HepG2 (cell line): ENCODE measurements around the gene STEAP1B. TPM values are rescaled to one million over a fixed set of nuclear protein-coding genes. Genes with fewer than 3 reads are reported as not detected.

Experiments used
- CREBL2 ChIP-seq: sonication (generic); formaldehyde crosslinking; IDR thresholded peaks from 2 replicates; pipeline ENCODE4 v1.8.1; 2023; ENCODE audit warnings: missing genetic modification reagents, mild to moderate bottlenecking, borderline replicate concordance
- DPF2 ChIP-seq: sonication (generic); formaldehyde crosslinking; IDR thresholded peaks from 2 replicates; pipeline ENCODE4 v1.4.0; 2020; ENCODE audit warnings: mild to moderate bottlenecking, low read depth, missing genetic modification reagents, borderline replicate concordance
- EP300 ChIP-seq, 3 experiments: sonication (generic) in 1 of 3; formaldehyde crosslinking in 1 of 3; IDR thresholded peaks; 2 replicates each; pipeline versions ENCODE4 v1.5.1 to v1.6.1; 2011 to 2020; ENCODE audit warnings: low read depth in 2 of 3, low read length in 2 of 3, borderline replicate concordance in 1 of 3, improper control_type of control experiment in 1 of 3, mild to moderate bottlenecking in 1 of 3, missing genetic modification reagents in 1 of 3, moderate library complexity in 1 of 3
- FOXO1 ChIP-seq: sonication (generic); formaldehyde crosslinking; IDR thresholded peaks from 2 replicates; pipeline ENCODE4 v1.4.0; 2020; ENCODE audit warnings: missing genetic modification reagents
- LCORL ChIP-seq, 2 experiments: fragments of 450-650 bp in 1 of 2; sonication (generic) in 1 of 2; formaldehyde crosslinking in 1 of 2; IDR thresholded peaks; 2 replicates each; pipeline versions ENCODE4 v1.5.0 to v1.6.1; 2017 to 2020; ENCODE audit warnings: antibody characterized with exemption in 1 of 2, missing genetic modification reagents in 1 of 2
- MED1 ChIP-seq: sonication (generic); formaldehyde crosslinking; IDR thresholded peaks from 2 replicates; pipeline ENCODE4 v1.4.0; 2020; ENCODE audit warnings: missing genetic modification reagents
- NR2F2 ChIP-seq: IDR thresholded peaks from 2 replicates; pipeline ENCODE4 v1.6.1; 2012; ENCODE audit warnings: low read depth, inconsistent platforms, borderline replicate concordance
- PBX2 ChIP-seq: IDR thresholded peaks from 2 replicates; pipeline ENCODE4 v1.6.1; 2016; ENCODE audit warnings: control low read depth
- THYN1 ChIP-seq: sonication (generic); formaldehyde crosslinking; IDR thresholded peaks from 2 replicates; pipeline ENCODE4 v1.8.1; 2023; ENCODE audit warnings: low read depth, mild to moderate bottlenecking, moderate library complexity, missing genetic modification reagents, borderline replicate concordance
- TMF1 ChIP-seq: sonication (generic); formaldehyde crosslinking; IDR thresholded peaks from 2 replicates; pipeline ENCODE4 v1.8.1; 2022; ENCODE audit warnings: low read depth, missing genetic modification reagents
- ZFP1 ChIP-seq: IDR thresholded peaks from 2 replicates; pipeline ENCODE4 v1.6.1; 2016
- ZFP37 ChIP-seq: sonication (generic); formaldehyde crosslinking; IDR thresholded peaks from 2 replicates; pipeline ENCODE4 v1.4.0; 2020; ENCODE audit warnings: missing genetic modification reagents, borderline replicate concordance
- ZNF678 ChIP-seq: sonication (generic); formaldehyde crosslinking; IDR thresholded peaks from 2 replicates; pipeline ENCODE4 v1.4.0; 2020; ENCODE audit warnings: mild to moderate bottlenecking, missing genetic modification reagents
- ZNF746 ChIP-seq: sonication (generic); formaldehyde crosslinking; IDR thresholded peaks from 2 replicates; pipeline ENCODE4 v1.8.0; 2022; ENCODE audit warnings: mild to moderate bottlenecking, missing genetic modification reagents
- ZNF772 ChIP-seq: sonication (generic); formaldehyde crosslinking; IDR thresholded peaks from 2 replicates; pipeline ENCODE4 v1.5.0; 2020; ENCODE audit warnings: mild to moderate bottlenecking, missing genetic modification reagents
- ZNF782 ChIP-seq: sonication (generic); formaldehyde crosslinking; IDR thresholded peaks from 2 replicates; pipeline ENCODE4 v1.4.0; 2020; ENCODE audit warnings: missing genetic modification reagents, mild to moderate bottlenecking, borderline replicate concordance
- polyA plus RNA-seq, 8 experiments: library from polyadenylated mRNA; depleted of rRNA in 3 of 8; stranded (reverse) in 7 of 8; unstranded in 1 of 8; fragments of >200 nt; fragmentation: Illumina TruSeq in 4 of 8; extraction: Trizol in 4 of 8; gene quantifications; 2 replicates each; pipeline versions ENCODE4 v1.2.1 to v1.2.3, GENCODE V29; 2011 to 2016; ENCODE audit warnings: low read depth in 4 of 8, missing spikeins in 1 of 8, mixed read lengths in 1 of 8; ENCODE audit not compliant: insufficient read depth in 1 of 8
- total RNA-seq, 5 experiments: library from RNA; depleted of rRNA; stranded (reverse); fragments of >200 nt; fragmentation: Illumina TruSeq; extraction: Trizol; gene quantifications; 2 replicates each; pipeline ENCODE4 v1.2.3, GENCODE V29; 2016; ENCODE audit warnings: low read depth in 1 of 5
- TF ChIP-seq, protein P1 (sequence below): sonication (generic); formaldehyde crosslinking; IDR thresholded peaks from 2 replicates; pipeline ENCODE4 v1.4.0; 2020; ENCODE audit warnings: missing genetic modification reagents, borderline replicate concordance
- TF ChIP-seq, protein P2 (sequence below): sonication (generic); formaldehyde crosslinking; IDR thresholded peaks from 2 replicates; pipeline ENCODE4 v1.4.0; 2020; ENCODE audit warnings: missing genetic modification reagents, borderline replicate concordance

Gene STEAP1B
- total and polyA plus RNA-seq, 2 of the 13 experiments (the other 11 are each of a cell fraction or from before 2014, with no cell fraction given): not detected

DNA sequence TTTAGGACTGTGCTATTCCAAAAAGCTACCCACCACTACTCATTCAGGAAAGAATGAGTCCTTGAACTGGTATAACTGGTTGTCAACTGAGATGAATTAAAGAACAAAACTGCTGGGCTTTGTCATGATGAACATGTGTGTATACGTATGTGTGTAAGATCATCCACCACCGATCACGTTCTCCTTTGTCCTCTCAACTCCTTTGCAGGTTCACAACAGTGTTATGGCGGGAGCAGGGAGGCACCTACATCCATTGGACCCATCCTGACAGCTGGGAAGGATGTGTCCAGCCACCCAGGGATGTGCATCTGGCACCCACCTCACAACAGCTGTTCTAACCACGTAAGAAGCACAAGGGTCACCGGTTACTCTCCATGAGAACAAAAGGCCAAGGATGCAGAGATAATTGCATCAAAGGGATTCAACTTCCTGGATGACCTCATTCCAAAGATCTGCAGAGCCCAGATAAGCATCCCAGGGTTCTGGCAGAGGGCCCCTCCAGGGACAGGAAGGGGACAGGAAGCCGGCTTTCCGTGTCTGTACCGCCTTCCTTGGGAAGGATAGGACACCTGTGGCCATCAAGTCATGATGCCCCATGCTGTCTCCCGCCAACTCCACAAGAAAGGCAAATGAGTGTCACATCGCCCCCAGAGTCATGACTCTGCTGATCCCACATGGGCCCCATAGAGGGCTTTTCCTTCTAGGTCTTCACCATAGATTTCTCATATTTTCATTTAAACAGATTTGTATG, 66.1 kb downstream of the STEAP1B start (continued):
- TF ChIP-seq, protein P1, sequence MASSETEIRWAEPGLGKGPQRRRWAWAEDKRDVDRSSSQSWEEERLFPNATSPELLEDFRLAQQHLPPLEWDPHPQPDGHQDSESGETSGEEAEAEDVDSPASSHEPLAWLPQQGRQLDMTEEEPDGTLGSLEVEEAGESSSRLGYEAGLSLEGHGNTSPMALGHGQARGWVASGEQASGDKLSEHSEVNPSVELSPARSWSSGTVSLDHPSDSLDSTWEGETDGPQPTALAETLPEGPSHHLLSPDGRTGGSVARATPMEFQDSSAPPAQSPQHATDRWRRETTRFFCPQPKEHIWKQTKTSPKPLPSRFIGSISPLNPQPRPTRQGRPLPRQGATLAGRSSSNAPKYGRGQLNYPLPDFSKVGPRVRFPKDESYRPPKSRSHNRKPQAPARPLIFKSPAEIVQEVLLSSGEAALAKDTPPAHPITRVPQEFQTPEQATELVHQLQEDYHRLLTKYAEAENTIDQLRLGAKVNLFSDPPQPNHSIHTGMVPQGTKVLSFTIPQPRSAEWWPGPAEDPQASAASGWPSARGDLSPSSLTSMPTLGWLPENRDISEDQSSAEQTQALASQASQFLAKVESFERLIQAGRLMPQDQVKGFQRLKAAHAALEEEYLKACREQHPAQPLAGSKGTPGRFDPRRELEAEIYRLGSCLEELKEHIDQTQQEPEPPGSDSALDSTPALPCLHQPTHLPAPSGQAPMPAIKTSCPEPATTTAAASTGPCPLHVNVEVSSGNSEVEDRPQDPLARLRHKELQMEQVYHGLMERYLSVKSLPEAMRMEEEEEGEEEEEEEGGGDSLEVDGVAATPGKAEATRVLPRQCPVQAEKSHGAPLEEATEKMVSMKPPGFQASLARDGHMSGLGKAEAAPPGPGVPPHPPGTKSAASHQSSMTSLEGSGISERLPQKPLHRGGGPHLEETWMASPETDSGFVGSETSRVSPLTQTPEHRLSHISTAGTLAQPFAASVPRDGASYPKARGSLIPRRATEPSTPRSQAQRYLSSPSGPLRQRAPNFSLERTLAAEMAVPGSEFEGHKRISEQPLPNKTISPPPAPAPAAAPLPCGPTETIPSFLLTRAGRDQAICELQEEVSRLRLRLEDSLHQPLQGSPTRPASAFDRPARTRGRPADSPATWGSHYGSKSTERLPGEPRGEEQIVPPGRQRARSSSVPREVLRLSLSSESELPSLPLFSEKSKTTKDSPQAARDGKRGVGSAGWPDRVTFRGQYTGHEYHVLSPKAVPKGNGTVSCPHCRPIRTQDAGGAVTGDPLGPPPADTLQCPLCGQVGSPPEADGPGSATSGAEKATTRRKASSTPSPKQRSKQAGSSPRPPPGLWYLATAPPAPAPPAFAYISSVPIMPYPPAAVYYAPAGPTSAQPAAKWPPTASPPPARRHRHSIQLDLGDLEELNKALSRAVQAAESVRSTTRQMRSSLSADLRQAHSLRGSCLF: no peak
- TF ChIP-seq ZFP1 (CRISPR knock-in tag): no peak
- TF ChIP-seq, protein P2, sequence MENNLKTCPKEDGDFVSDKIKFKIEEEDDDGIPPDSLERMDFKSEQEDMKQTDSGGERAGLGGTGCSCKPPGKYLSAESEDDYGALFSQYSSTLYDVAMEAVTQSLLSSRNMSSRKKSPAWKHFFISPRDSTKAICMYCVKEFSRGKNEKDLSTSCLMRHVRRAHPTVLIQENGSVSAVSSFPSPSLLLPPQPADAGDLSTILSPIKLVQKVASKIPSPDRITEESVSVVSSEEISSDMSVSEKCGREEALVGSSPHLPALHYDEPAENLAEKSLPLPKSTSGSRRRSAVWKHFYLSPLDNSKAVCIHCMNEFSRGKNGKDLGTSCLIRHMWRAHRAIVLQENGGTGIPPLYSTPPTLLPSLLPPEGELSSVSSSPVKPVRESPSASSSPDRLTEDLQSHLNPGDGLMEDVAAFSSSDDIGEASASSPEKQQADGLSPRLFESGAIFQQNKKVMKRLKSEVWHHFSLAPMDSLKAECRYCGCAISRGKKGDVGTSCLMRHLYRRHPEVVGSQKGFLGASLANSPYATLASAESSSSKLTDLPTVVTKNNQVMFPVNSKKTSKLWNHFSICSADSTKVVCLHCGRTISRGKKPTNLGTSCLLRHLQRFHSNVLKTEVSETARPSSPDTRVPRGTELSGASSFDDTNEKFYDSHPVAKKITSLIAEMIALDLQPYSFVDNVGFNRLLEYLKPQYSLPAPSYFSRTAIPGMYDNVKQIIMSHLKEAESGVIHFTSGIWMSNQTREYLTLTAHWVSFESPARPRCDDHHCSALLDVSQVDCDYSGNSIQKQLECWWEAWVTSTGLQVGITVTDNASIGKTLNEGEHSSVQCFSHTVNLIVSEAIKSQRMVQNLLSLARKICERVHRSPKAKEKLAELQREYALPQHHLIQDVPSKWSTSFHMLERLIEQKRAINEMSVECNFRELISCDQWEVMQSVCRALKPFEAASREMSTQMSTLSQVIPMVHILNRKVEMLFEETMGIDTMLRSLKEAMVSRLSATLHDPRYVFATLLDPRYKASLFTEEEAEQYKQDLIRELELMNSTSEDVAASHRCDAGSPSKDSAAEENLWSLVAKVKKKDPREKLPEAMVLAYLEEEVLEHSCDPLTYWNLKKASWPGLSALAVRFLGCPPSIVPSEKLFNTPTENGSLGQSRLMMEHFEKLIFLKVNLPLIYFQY (CRISPR knock-in tag): peak; percentile 62; the same call in 1 of the 2 replicates
- TF ChIP-seq ZNF772 (CRISPR knock-in tag): 0 out of 2 replicates have a peak, but pooled peaks have one; percentile 59
- TF ChIP-seq PBX2 (CRISPR knock-in tag): no peak
- peak; percentile 92 for TF ChIP-seq FOXO1 (CRISPR knock-in tag)
- peak; percentile 73; the same call in 1 of the 2 replicates for TF ChIP-seq NR2F2
- no peak for TF ChIP-seq LCORL (IDR thresholded peaks at IDR 0.05)
- TF ChIP-seq LCORL (CRISPR knock-in tag; IDR thresholded peaks at IDR 0.05): peak; percentile 83
- no peak for TF ChIP-seq ZNF678 (CRISPR knock-in tag)
- no peak for TF ChIP-seq ZFP37 (CRISPR knock-in tag)
- no peak for TF ChIP-seq CREBL2 (CRISPR knock-in tag)
- TF ChIP-seq MED1 (CRISPR knock-in tag): peak; percentile 100
- TF ChIP-seq DPF2 (CRISPR knock-in tag): 0 out of 2 replicates have a peak, but pooled peaks have one; percentile 20
- no peak for TF ChIP-seq TMF1 (CRISPR knock-in tag)
- TF ChIP-seq THYN1 (CRISPR knock-in tag): no peak
- TF ChIP-seq ZNF746 (CRISPR knock-in tag): 0 out of 2 replicates have a peak, but pooled peaks have one; percentile 65
- peak in 1 of 2 experiments; percentile 86; a peak in 2 of 4 replicates for TF ChIP-seq EP300 (IDR thresholded peaks at IDR 0.05; ENCODE audit: low read depth in 2 of 2, low read length in 2 of 2)
- TF ChIP-seq EP300 (CRISPR knock-in tag; IDR thresholded peaks at IDR 0.05; ENCODE audit: borderline replicate concordance): peak; percentile 94
- no peak for TF ChIP-seq ZNF782
